ENCODE measurements around the gene HDAC7.

The HDAC7 gene

GRCh38 chr12:47818467-47819137, 1.1 kb downstream of the HDAC7 start:
- TF ChIP-seq USF1 (IDR thresholded peaks at IDR 0.05) (no peak), FOXM1 (IDR thresholded peaks at IDR 0.05; ENCODE audit: borderline replicate concordance, low read depth) (no peak), TAF1 (IDR thresholded peaks at IDR 0.05; ENCODE audit: low read depth) (no peak; the same call in 1 of the 2 replicates), TCF12 (IDR thresholded peaks at IDR 0.05; ENCODE audit: low read depth) (no peak), RAD21 (IDR thresholded peaks at IDR 0.05; ENCODE audit: low read depth) (no peak), ZBTB7A (IDR thresholded peaks at IDR 0.05; ENCODE audit: low read depth) (no peak; the same call in 1 of the 2 replicates), MAX (IDR thresholded peaks at IDR 0.05) (no peak), EGR1 (IDR thresholded peaks at IDR 0.05) (no peak), REST (IDR thresholded peaks at IDR 0.05; ENCODE audit: low read depth) (no peak), CREB1 (IDR thresholded peaks at IDR 0.05; ENCODE audit: low read depth) (no peak)

GRCh38 chr12:47818007-47818376, 1.7 kb downstream of the HDAC7 start:
- TF ChIP-seq YY1 (IDR thresholded peaks at IDR 0.05; ENCODE audit: low read depth) (no peak), TEAD4 (IDR thresholded peaks at IDR 0.05) (no peak), NFIC (IDR thresholded peaks at IDR 0.05) (no peak), FOXM1 (IDR thresholded peaks at IDR 0.05; ENCODE audit: borderline replicate concordance, low read depth) (no peak), TCF12 (IDR thresholded peaks at IDR 0.05; ENCODE audit: low read depth) (no peak)

- TF ChIP-seq YY1 (IDR thresholded peaks at IDR 0.05; ENCODE audit: low read depth) (no peak), TAF1 (IDR thresholded peaks at IDR 0.05; ENCODE audit: low read depth) (no peak), FOXM1 (IDR thresholded peaks at IDR 0.05; ENCODE audit: borderline replicate concordance, low read depth) (no peak), MAX (IDR thresholded peaks at IDR 0.05) (no peak), TCF12 (IDR thresholded peaks at IDR 0.05; ENCODE audit: low read depth) (no peak), CEBPB (IDR thresholded peaks at IDR 0.05) (no peak), REST (IDR thresholded peaks at IDR 0.05; ENCODE audit: low read depth) (no peak), NFIC (IDR thresholded peaks at IDR 0.05) (no peak), ZBTB7A (IDR thresholded peaks at IDR 0.05; ENCODE audit: low read depth) (no peak), TEAD4 (IDR thresholded peaks at IDR 0.05) (no peak), USF1 (IDR thresholded peaks at IDR 0.05) (no peak), RAD21 (IDR thresholded peaks at IDR 0.05; ENCODE audit: low read depth) (no peak), EP300 (IDR thresholded peaks at IDR 0.05; ENCODE audit: borderline replicate concordance) (no peak), EGR1 (IDR thresholded peaks at IDR 0.05) (no peak)
Observed at GRCh38 chr12:47817272-47818006, 2.3 kb downstream of the HDAC7 start.

GRCh38 chr12:47816403-47817271, 3.1 kb downstream of the HDAC7 start:
- 0 out of 2 replicates have a peak, but pooled peaks have one; percentile 11 for TF ChIP-seq TCF12 (IDR thresholded peaks at IDR 0.05; ENCODE audit: low read depth)
- TF ChIP-seq REST (IDR thresholded peaks at IDR 0.05; ENCODE audit: low read depth): no peak
- no peak for TF ChIP-seq YY1 (IDR thresholded peaks at IDR 0.05; ENCODE audit: low read depth)
- no peak for TF ChIP-seq FOXM1 (IDR thresholded peaks at IDR 0.05; ENCODE audit: borderline replicate concordance, low read depth)
- TF ChIP-seq USF1 (IDR thresholded peaks at IDR 0.05): no peak
- no peak for TF ChIP-seq RAD21 (IDR thresholded peaks at IDR 0.05; ENCODE audit: low read depth)
- TF ChIP-seq TAF1 (IDR thresholded peaks at IDR 0.05; ENCODE audit: low read depth): 0 out of 2 replicates have a peak, but pooled peaks have one; percentile 12
- no peak for TF ChIP-seq EP300 (IDR thresholded peaks at IDR 0.05; ENCODE audit: borderline replicate concordance)
